HG02970 (cell line): ENCODE results near the gene ACAD9.
"Not testable (repeated sequence)": the region's sequence is repeated elsewhere in the genome, so short reads cannot be mapped to it uniquely, and the experiment has no call there.

Experiments
- ATAC-seq: cut with Tn5 transposase; IDR thresholded peaks from one replicate; pipeline ENCODE4 v1.9.1; 2021; ENCODE audit warnings: mild to moderate bottlenecking, moderate library complexity, moderate number of reproducible peaks; ENCODE audit not compliant: unreplicated experiment, low FRiP score

The ACAD9 gene

GRCh38 chr3:128879125-128879969 is at the start of gene ACAD9:
ACAD9 (plus strand) TSS chr3:128879620; CDS start chr3:128879692, 72 bp downstream.
- peak; percentile 96 for ATAC-seq

- not testable (repeated sequence) for ATAC-seq
These were observed 49.3 kb upstream of the ACAD9 start for GRCh38 chr3:128829925-128830625.

- not testable (repeated sequence) for ATAC-seq
These were observed 48.7 kb upstream of the ACAD9 start for GRCh38 chr3:128830762-128831161.

- ATAC-seq = not testable (repeated sequence)
These were observed 46.4 kb upstream of the ACAD9 start for GRCh38 chr3:128832979-128833378.

- no peak for ATAC-seq
These were observed 44.3 kb upstream of the ACAD9 start for GRCh38 chr3:128835096-128835495.

GRCh38 chr3:128841926-128842920 is 37.2 kb upstream of the ACAD9 start:
- no peak for ATAC-seq

GRCh38 chr3:128844502-128844901 is 34.9 kb upstream of the ACAD9 start:
- ATAC-seq = no peak

- ATAC-seq = no peak
These were observed 34.2 kb upstream of the ACAD9 start for GRCh38 chr3:128845119-128845777.

- ATAC-seq = no peak
These were observed 33.5 kb upstream of the ACAD9 start for GRCh38 chr3:128845778-128846485.

GRCh38 chr3:128846486-128846891 is 32.9 kb upstream of the ACAD9 start:
- no peak for ATAC-seq

GRCh38 chr3:128847666-128848370 is 31.6 kb upstream of the ACAD9 start:
- ATAC-seq = no peak

- no peak for ATAC-seq
These were observed 30.5 kb upstream of the ACAD9 start for GRCh38 chr3:128848936-128849335.

GRCh38 chr3:128849911-128850455 is 29.4 kb upstream of the ACAD9 start:
- ATAC-seq = no peak

GRCh38 chr3:128850544-128850943 is 28.9 kb upstream of the ACAD9 start:
- ATAC-seq = no peak

GRCh38 chr3:128851601-128852000 is 27.8 kb upstream of the ACAD9 start:
- ATAC-seq = no peak

- no peak for ATAC-seq
These were observed 25.6 kb upstream of the ACAD9 start for GRCh38 chr3:128853826-128854225.

GRCh38 chr3:128854475-128854874 is 24.9 kb upstream of the ACAD9 start:
- ATAC-seq = no peak

- ATAC-seq = no peak
These were observed 23.9 kb upstream of the ACAD9 start for GRCh38 chr3:128855569-128855968.
